ENCODE results near the gene COA6. TPM values are rescaled to one million over a fixed set of nuclear protein-coding genes. Genes with fewer than 3 reads are reported as not detected.

The COA6 gene, protein sequence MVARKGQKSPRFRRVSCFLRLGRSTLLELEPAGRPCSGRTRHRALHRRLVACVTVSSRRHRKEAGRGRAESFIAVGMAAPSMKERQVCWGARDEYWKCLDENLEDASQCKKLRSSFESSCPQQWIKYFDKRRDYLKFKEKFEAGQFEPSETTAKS
- 12.6 and 16.4 TPM in 2 replicates for total RNA-seq

DNA sequence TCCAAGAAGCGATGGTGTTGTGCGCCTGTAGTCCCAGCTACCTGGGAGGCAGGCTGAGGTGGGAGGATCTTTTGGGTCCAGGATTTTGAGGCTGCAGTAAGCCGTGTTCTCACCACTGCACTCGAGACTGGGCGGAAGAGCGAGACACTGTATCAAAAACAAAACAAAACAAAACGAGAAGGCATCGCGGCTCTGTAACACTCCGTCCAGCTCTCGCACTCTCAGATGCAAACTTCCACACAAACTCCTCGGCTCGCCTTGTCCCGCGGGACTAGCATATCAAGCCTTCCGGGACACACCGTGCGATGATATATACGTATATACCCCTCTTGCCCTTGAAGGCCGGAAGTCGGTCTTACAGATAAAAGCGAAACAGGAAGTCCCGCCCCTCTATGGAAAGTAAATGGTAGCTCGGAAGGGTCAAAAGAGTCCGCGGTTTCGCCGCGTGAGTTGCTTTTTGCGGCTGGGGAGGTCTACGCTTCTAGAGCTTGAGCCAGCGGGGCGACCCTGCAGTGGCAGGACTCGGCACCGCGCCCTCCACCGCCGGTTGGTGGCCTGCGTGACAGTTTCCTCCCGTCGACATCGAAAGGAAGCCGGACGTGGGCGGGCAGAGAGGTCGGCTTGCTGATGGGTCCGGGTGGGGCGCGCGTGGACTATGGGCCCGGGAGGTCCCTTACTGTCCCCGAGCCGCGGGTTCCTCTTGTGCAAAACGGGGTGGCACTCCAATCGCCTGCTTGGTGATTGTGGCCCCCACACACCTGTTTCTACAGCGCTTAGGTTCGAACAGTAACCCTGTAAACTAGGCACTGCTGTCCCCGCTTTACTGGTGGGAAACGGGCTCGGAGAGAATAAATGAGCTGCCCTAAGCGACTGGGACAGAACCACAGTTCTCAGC is at the start of gene COA6:
COA6 (plus strand) TSS at position 393 of the 895 bp plus-strand sequence; CDS start at position 404, 11 bp downstream.

Other genes with a start within 250 kb of the COA6 start
- gene TARBP1, start 105.7 kb downstream of the COA6 start, total RNA-seq = 19.7 and 22.1 TPM in 2 replicates
- gene IRF2BP2, start 236.7 kb downstream of the COA6 start, total RNA-seq = 74.0 and 81.3 TPM in 2 replicates